ENCODE results near the gene NAA50.

The NAA50 gene

DNA sequence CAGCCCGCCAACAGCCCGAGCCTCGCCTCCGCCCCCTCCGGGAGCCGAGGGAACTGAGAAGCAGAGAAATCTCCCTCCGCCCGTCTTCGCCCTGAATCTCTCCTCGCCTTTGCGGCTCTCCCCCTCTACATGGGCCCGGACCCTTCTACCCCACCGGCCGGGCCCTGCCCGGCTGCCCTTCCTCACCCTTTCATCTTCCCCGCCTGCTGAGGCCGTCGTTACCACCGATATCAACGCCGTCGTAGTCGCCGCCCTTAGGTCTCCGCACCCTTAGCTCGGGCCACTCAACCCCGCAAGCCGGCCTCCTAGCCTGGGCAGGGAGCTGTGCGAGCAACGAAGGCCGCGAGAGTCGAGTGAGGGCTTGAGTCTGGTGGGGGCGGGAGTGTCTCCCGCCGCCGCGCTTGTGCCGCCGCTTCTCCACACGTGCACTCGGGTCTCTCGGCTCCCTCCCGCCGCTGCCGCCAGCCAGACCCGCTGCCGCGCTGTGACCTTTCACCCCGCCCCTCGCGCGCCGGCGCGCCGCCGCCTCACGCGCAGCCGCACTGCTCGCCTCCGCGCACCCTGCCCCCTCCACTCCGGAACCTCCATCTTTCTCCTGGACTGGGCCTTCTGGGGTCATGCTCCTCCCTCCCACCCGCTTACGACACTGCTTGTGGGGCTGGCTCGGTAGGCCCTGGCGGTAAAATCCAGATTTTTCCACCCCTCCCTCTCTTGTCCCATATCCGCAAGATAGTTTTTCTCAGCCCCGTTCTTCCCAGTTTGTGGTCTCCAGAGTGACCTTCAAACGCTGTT lies at the start of gene NAA50:
NAA50 (minus strand) TSS at position 494 of the 792 bp plus-strand sequence; CDS start at position 194, 300 bp downstream.
- DNase-seq (ENCODE audit: low read depth in 2 of 2): peak; percentile 89 to 91

DNA sequence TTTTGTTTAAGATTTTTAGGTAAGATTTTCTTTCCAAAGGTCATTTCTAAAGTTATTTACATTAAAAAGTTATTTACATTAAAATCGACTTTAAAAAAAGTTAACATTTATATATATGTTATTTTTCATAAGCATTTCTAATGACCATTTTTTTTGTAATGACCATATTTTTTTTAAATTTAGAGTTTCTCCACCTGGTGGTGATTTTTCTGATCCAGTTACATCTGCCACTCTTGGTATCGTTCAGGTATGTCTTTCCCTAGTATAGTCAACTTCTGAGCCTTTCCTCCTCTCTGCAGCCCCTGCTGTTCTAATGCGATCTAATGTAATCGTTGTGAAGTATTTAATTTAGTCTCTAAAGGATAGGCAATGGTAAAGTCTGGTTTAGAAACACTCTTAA lies 49.6 kb upstream of the NAA50 start:
- DNase-seq (ENCODE audit: low read depth in 2 of 2): no peak

DNA sequence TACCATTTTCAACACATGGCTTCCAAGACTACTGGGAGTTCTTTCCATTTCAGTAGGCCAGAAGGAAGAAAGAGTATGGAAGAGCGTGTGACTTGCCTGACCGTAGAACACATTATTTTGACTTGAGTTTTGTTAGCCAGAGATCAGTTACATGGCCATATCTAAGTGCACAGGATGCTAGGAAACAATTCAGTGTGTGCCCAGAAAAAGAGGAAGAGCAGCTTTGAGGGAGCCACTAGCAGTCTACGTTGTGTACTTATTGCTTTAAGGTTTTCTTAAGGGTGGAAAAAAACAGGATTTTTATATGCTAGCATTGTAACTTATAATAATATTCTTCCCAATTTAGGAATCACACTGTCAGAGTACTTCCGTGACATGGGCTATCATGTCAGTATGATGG lies 48.5 kb upstream of the NAA50 start:
- DNase-seq (ENCODE audit: low read depth in 2 of 2): no peak

DNA sequence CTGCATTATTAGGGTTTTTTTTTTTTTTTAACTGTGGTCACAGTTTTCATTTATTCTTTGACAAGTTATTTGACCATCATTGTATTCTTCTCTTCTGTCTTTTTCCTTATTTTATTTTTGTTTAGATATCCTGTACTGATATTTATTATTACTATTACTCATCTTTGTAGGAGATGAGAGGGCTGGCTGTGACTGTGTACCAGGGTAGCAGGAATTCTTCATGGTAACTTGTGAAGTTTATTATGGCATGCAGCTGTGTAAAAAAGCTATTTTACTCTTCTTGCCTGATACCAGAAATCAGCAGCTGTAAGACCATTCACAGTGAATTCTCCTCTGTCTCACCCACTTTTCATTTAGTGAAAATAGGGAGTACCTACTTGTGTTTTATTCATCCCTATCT lies 45.3 kb upstream of the NAA50 start:
- no peak for DNase-seq (ENCODE audit: low read depth in 2 of 2)

DNA sequence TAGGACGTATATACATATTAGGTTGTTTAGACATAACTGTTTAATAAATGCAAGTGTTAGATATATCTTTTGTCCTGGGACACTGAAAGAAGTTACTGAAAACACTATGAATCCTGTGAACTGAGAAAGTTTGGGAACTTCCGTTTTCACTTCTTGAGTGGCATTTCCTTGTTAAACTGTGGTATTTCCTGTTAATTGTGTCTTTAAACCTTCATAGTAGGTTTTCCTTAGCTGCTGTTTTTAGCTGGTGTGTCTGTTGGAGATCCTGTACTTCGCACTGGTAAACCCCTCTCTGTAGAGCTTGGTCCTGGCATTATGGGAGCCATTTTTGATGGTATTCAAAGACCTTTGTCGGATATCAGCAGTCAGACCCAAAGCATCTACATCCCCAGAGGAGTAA lies 37.9 kb upstream of the NAA50 start:
- no peak for DNase-seq (ENCODE audit: low read depth in 2 of 2)

DNA sequence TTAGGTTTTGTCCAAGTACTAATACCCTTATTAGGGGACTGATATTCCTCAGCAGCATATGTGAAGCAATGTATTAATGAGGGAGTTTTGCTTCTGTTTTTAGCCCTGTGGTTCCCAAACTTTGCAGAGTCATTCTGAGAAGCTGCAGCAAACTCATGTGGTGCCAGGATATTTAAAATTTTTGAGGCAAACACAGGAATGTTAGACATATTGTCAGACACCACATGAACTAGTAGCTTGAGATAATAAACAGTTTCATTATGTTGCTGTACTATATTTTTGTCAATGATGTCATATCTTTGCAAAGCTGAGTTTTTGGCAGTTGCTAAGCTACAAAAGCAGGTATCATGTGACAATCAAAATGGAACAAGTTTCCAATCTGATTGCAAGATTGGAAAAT lies 37.4 kb upstream of the NAA50 start:
- no peak for DNase-seq (ENCODE audit: low read depth in 2 of 2)

DNA sequence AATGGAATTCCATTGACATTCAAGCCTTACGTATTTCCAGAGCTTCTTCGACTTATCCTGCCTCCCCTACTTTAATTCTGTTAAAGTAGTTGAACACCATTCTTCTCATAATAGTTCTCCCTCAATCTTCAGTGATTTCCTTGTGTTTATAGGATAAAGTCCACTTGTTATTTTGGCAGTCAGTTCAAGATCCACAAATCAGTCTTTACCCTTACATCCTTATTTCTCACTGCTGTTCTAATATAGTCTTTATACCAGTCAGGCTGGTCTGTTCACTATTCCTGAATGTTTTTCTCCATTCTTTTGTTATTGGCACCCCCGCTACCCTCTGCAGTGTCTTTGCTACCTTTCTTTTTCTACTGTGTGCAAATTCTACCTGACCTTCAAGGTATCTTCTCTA lies 30.5 kb upstream of the NAA50 start:
- DNase-seq (ENCODE audit: low read depth in 2 of 2): no peak

DNA sequence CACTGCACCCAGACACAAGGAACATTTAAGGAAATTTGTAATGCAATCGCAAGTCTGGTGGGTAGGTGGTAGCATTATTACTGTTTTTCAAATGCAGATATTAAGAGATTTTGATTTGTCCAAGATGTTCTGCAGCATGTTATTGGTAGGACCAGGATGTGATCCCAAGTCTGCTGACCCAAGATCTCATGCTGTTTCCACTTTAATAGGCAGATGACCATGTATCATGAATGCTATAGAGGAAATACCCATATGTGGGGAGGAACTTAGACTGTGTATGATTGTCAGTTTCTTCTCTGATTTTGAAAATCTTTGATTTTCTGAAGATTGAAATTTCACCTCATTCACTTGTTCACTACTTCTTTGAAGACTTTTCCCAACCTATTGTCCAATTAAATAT lies 29.5 kb upstream of the NAA50 start:
- DNase-seq (ENCODE audit: low read depth in 2 of 2): no peak

DNA sequence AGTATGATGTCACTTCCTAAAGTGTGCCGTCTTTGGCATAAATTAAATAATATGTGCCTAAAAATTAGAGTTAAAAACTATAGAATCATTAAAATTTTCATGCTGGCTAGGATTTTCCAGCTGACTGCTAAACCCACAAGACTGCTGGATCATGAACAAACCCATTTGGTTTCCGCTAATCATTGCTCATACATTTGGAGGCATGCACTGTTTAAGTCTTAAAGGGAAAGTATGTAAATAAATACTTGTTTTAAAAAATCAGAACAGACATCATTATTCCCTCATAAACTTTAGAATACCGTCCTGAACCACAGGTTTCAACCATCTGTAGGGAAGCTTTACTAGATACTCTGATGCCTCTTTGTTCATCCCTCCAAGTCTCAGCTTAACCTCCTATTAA lies 27.3 kb upstream of the NAA50 start:
- DNase-seq (ENCODE audit: low read depth in 2 of 2): no peak

DNA sequence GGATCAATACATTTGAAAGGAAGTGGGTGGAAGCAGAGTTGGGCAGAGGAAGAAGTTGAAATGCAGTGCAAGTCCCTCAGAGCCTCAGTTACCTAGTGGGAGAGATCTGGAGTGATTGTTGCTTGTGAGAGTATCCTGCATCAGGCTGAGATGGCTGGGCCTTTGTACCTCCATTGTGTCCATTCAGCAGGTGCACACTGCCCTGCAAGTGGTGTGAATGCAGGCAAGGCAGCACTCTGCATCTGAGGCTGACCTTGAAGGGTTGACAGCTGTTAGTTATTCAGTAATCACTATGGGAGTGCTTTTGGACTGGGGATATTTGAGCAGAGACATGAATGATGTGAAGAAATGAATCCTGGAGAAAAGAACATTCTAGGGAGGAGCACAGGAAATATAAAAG lies 25.9 kb upstream of the NAA50 start:
- DNase-seq (ENCODE audit: low read depth in 2 of 2): no peak

DNA sequence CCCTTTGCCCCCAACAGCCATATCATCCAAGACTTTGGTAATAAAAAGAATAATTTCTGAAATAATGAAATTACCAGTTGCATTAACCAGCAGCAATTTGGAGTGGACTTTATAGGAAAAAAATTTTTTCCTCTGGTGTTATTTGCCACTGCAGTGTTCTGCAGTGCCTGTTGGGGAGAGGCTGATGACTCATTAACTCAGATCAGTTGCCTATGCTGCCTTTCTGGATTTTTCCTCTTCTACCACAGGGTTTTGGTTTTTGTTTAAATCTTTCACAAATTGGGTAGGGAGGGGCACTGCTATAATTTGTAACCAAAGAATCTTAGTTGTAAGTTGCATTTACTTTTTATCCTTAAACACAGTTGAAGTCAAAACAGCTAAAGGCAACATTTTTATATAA lies 23.5 kb upstream of the NAA50 start:
- DNase-seq (ENCODE audit: low read depth in 2 of 2): no peak

DNA sequence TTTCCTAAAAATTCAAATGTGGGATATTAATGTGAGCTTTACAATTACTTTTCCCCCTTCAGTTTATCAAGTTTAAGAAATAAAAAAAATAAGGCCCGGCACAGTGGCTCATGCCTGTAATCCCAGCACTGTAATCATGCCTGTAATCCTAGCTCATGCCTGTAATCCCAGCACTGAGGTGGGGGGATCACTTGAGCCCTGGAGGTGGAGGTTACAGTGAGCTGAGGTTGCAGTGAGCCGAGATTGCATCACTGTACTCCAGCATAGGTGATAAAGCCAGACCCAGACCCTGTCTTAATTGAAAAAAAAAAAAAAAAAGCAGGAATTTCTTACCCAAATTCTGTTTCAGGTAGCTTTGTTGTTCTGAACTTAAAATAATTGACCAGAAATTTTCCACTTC lies 18.6 kb upstream of the NAA50 start:
- DNase-seq (ENCODE audit: low read depth in 2 of 2): no peak

DNA sequence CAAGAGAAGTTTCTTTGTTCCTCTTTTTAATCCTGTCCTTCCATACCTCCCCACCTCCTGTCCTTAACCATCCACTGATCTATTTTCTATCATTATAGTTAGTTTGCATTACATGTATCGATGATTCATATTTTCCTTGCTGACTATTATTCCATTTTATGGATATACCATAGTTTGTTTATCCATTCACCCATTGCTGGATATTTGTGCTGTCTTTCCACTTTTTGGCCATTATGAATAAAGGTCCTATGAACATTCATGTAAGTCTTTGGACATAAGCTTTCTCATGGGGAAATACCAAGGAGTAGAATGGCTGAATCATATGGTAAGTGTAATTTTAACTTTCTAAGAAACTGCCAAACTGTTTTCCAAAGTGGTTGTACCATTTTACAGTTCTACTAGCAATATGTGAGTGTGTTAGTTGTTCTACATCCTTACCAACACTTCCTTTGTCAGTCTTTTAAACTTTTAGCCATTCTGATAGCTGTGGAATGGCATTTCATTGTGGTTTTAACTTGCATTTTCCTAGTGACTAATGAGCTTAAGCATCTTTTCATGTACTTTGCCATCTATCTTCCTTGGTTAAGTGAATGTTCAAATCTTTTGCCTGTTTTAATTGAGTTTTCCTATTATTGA lies 12.5 kb upstream of the NAA50 start:
- DNase-seq (ENCODE audit: low read depth in 2 of 2): no peak

DNA sequence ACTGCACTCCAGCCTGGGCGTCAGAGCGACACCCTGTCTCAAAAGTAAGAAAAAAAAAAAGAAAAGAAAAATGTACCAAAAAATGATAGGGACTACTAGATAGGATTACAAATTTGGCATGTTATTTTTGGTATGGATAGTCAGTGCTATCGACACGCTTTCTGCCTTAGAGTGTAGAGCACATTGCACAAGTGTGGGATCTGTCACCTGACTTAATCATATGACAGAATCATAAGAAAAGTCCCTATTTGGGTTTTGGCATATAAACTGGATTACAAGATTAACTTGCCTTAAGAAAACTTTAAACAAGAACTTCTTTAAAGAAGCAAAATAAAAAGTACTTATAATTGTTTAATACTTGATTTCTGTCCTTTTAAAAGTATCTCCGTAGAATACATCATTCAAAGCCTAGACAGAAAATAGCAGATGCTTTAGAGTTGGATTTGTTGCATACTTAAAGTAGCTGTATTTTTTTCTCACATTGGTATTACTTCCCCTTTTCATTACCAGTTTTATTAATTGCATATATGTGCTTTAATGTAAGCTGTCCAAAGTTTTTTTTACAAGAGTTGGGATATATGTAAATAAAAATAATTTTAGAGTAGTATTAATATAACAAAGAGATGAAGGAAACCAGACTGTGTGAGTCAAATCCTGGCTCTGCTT lies 8.6 kb upstream of the NAA50 start:
- DNase-seq (ENCODE audit: low read depth in 2 of 2): no peak

DNA sequence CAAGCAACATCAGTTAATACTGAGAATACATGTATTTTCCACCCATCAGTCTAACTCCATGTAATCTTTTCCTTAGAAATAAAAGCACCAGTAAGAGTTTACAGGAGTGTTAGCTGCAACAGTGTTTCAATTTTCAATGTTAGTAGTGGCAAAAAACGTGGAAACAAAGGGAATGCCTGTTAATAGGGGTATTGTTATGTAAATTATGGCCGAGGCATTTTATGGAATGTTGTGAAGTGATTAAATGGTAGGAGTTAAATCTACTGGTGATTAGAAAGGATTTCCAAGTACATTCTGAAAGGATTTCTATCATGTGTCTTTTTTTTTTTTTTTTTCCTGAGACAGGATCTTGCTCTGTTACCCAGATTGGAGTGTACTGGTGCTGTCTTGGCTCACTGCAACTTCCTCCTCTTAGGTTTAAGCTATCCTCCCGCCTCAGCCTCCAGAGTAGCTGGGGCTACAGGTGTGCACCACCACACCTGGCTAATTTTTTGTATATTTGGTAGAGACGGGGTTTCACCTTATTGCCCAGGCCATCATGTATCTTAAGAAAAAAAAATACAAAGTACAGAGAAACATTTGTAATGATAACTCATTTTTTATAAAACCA lies 7.4 kb upstream of the NAA50 start:
- no peak for DNase-seq (ENCODE audit: low read depth in 2 of 2)

DNA sequence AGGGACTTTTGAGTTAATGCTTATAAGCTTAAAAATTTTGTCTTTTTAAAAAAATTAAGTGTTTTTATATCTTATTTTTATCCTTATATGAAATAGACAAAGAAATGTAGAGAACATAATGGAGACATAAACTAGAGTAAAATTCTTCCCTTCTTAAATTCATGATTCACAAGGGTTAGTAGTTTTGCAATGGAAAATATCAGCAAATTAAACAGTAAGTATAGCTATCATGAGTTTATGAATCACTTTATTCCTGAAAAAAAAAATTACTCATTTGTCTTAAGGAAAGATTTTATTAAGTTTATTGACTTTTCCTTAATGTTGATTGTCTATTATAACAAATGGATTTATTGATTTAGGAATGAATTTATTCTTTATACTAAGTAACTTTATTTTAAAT lies 5.1 kb upstream of the NAA50 start:
- no peak for DNase-seq (ENCODE audit: low read depth in 2 of 2)

DNA sequence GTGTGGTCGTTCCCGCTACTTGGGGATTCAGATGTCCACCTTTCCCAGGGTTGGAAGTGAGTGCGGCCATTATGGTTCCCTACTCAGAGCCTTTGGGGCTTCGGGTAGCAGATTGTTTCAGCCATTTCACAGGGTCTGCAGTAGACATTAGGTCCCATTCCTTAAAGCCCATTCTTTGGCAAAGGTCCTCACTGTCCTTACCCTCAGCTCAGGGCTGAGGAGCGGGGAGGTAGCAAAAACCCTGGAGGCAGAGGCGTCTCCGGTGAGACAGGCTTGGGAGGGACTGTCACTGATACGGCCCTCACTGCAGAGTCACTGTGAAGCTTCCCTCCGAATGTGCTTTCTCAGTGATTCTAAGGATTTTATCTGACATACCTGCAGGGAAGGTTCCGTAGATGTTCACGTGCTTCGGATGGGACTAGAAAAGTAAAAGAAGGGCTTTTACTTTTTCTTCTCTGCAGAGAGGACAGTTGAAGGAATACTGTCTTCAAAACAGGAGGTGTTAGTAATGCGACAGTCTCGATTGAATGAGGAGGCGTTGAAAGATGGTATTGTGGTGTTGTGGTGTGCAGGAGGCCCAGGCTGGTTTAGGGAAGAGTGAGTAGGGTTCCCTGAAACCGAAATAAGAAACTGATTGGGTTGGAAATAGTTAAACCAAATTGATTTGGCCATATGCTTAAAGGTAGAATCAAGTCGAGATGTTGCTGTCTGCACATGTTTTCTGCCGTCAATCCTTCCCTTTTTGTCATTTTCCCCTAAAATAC lies 1.4 kb upstream of the NAA50 start:
- DNase-seq (ENCODE audit: low read depth in 2 of 2): no peak

DNA sequence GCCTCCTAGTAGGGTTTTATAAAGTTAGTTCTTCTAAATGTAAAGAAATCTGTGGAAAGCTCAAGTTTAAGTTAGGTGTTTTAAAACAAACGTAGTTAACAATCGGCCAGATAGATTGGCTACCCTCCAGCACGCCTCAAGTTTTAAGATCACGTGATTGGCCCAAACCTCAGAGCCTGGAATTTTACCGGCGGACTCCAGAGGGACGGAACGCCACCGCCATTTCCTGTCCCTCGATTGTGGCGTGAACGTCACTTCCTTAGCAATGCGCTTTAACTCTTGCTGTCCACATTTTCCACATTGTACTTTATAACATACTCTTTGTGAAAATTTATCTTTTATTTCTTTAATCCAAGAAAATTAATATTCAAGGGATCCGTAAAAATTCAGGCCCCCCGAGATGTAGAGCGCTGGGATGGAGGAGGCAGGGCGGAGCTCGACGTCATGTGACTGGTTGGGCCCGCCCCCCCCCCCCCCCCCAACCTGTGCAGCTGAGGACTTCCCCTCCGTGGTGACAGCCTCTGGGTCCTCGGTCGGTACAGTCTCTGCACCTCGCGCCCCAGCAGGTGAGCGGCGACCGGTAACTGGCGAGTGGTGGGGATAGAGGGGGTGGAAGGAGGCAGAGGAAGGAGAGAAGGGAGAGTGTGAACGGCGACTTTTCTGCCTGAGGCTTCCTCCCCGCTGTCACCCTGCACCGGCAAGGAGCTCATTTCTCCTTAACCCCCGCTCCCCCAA lies 666 bp upstream of the NAA50 start, which contains the start of gene ATP6V1A:
ATP6V1A (plus strand) TSS at position 488 of the 735 bp plus-strand sequence. CDS start 31,719 bp downstream, outside the sequence.
- peak; percentile 58 to 64 for DNase-seq (ENCODE audit: low read depth in 2 of 2)

DNA sequence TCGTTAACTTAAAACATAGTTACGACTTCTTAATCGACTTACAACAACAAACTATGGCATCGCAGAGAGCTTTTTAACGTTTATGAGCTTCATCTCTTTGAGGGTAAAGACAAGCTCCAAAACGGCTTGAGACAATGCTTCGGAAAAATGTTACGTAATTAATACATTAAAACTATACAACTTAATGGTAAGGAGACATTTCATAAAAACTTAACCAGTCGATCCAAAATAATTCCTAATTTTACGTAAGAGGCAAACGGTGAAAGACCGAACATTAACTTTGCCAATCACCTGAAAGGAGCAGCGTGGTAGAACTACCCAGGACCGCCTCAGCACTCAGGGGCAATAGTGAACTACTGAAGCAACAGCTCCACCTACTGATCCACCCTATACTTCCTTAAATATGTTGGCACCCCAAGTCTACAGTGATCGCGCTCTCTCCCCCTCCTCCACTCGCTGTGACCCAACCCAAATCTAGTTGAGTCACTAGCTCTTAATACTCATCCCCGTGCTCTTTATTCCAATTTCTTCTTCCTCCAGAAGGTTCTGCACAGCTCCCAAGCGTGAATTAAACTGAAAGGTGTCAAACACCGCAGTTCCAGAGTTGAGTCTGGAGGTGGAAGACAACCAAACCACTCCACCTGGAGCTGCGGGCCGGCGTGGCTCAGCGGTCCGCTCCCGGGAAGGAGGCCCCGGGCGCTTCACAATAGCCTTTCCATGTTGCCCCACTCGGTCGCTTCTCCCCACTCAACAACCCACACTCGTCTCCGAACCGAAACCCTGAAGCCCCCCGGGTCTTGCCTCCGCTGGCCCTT lies 901 bp downstream of the NAA50 start:
- peak; percentile 46 to 56 for DNase-seq (ENCODE audit: low read depth in 2 of 2)

DNA sequence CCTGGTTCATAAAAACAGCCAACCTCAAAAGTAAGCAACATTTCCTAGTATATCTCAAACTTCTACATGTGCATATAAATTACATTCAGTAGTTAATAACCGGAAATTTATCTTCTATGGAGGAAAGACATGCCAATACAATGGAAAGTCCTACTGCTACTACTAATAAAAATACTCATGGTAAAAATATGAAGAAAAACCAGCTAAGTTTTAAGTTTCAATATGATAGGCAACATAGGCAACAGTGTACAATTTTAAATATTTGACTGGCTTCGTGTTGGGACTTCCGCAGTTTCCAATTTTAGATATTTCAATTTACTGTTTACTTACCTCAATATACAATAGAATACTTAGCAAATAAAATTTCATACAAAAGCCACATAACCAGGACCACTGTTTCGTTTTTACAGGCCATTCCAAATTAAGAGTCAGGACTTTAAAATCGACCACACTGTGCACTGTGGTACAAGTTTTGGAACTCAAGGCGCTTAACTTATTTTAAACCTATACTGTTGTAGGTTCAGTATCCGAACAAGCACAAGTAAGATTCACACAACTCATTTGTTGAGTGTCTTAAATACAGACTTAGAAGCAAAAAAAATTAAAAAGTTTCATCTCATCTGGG lies 2.9 kb downstream of the NAA50 start:
- no peak for DNase-seq (ENCODE audit: low read depth in 2 of 2)
